GM12865 (cell line): Measurements from ENCODE around the gene GALNT7.

Experiments used
- DNase-seq: peaks from one replicate; pipeline ENCODE4 v3.0.0; 2010; ENCODE audit warnings: low read depth
- H3K4me3 ChIP-seq: 2 replicates; pipeline ENCODE4 v1.5.1; 2011; ENCODE audit warnings: mild to moderate bottlenecking, low read depth, low read length, control low read depth
- CTCF ChIP-seq: IDR thresholded peaks from 2 replicates; pipeline ENCODE4 v1.5.1; 2011; ENCODE audit warnings: low read length, control low read depth, low read depth, inconsistent platforms; ENCODE audit not compliant: insufficient read depth; ENCODE audit errors: missing control alignments

Gene GALNT7

GRCh38 chr4:173282626-173283025 lies 114.0 kb downstream of the GALNT7 start:
- no peak overlapping the region for H3K4me3 ChIP-seq
- no peak for TF ChIP-seq CTCF
- DNase-seq = no peak

- no peak for DNase-seq
- no peak overlapping the region for H3K4me3 ChIP-seq
- TF ChIP-seq CTCF = no peak
Measured at GRCh38 chr4:173284463-173284862, 115.9 kb downstream of the GALNT7 start.

GRCh38 chr4:173287486-173287885 lies 118.9 kb downstream of the GALNT7 start:
- no peak for DNase-seq
- no peak overlapping the region for H3K4me3 ChIP-seq
- TF ChIP-seq CTCF = no peak

- DNase-seq = peak; percentile 80
- peak; percentile 62 for TF ChIP-seq CTCF
- no peak overlapping the region for H3K4me3 ChIP-seq
Measured at GRCh38 chr4:173288296-173288695, 119.7 kb downstream of the GALNT7 start.

GRCh38 chr4:173288698-173289352 lies 120.2 kb downstream of the GALNT7 start:
- DNase-seq = no peak
- H3K4me3 ChIP-seq = no peak overlapping the region
- no peak for TF ChIP-seq CTCF

- H3K4me3 ChIP-seq = no peak overlapping the region
- DNase-seq = no peak
- no peak for TF ChIP-seq CTCF
Measured at GRCh38 chr4:173289353-173289727, 120.7 kb downstream of the GALNT7 start.

GRCh38 chr4:173291899-173292298 lies 123.3 kb downstream of the GALNT7 start:
- no peak for DNase-seq
- no peak overlapping the region for H3K4me3 ChIP-seq
- no peak for TF ChIP-seq CTCF
